Measurements from ENCODE around the gene SLC38A3.
A peak's percentile ranks its signal among the peaks of the same experiment; 100 is the strongest.
"Not testable (repeated sequence)": the region's sequence is repeated elsewhere in the genome, so short reads cannot be mapped to it uniquely, and the experiment has no call there.

Gene SLC38A3

GRCh38 chr3:50241163-50241562 lies 36.1 kb downstream of the SLC38A3 start:
- peak overlapping the region; percentile 55 for H3K4me3 Mint-ChIP-seq
- no peak for DNase-seq
- H3K9me3 Mint-ChIP-seq: no peaks in the 10 kb centered on the region
- CTCF ChIA-PET: interaction anchor here (0.8 to 4.4 kb wide), 4 partner anchors 13 to 46 kb away, joined by 3 to 24 read pairs (median 4); no protein-coding TSS in a partner anchor
- H3K36me3 Mint-ChIP-seq: peaks cover 49% of the 10 kb centered on the region
- peaks cover 80% of the 10 kb centered on the region for H3K4me1 Mint-ChIP-seq
- H3K27me3 Mint-ChIP-seq: no peaks in the 10 kb centered on the region
- peak overlapping the region; percentile 90 for H3K27ac Mint-ChIP-seq

- no peak for DNase-seq
- Mint-ChIP-seq H3K27me3 (no peaks in the 10 kb centered on the region), H3K4me3 (peak overlapping the region; percentile 62), H3K27ac (peak overlapping the region; percentile 90), H3K4me1 (peaks cover 87% of the 10 kb centered on the region), H3K36me3 (peaks cover 49% of the 10 kb centered on the region), H3K9me3 (no peaks in the 10 kb centered on the region)
- CTCF ChIA-PET: interaction anchor here (0.8 to 4.4 kb wide), 4 partner anchors 12 to 47 kb away, joined by 3 to 24 read pairs (median 4); no protein-coding TSS in a partner anchor
Measured at GRCh38 chr3:50241713-50242380, 36.8 kb downstream of the SLC38A3 start.

- Mint-ChIP-seq H3K36me3 (peaks cover 45% of the 10 kb centered on the region), H3K4me1 (peaks cover 92% of the 10 kb centered on the region), H3K27me3 (no peaks in the 10 kb centered on the region), H3K9me3 (no peaks in the 10 kb centered on the region), H3K27ac (peak overlapping the region; percentile 90), H3K4me3 (peak overlapping the region; percentile 62)
- CTCF ChIA-PET: interaction anchor here (1.2 to 4.4 kb wide), 3 partner anchors 14 to 17 kb away, joined by 3 to 24 read pairs (median 5); no protein-coding TSS in a partner anchor
- DNase-seq: peak; percentile 47
Measured at GRCh38 chr3:50242381-50242770, 37.3 kb downstream of the SLC38A3 start.

- CTCF ChIA-PET: interaction anchor here (0.7 to 4.4 kb wide), 6 partner anchors 9 to 48 kb away, joined by 3 to 24 read pairs (median 6); no protein-coding TSS in a partner anchor
Measured at GRCh38 chr3:50242851-50243542, 37.9 kb downstream of the SLC38A3 start.

GRCh38 chr3:50243543-50243895 lies 38.4 kb downstream of the SLC38A3 start:
- H3K27me3 Mint-ChIP-seq: no peaks in the 10 kb centered on the region
- peaks cover 38% of the 10 kb centered on the region for H3K36me3 Mint-ChIP-seq
- H3K9me3 Mint-ChIP-seq: no peaks in the 10 kb centered on the region
- peaks cover 91% of the 10 kb centered on the region for H3K4me1 Mint-ChIP-seq
- DNase-seq: no peak
- no peak overlapping the region for H3K4me3 Mint-ChIP-seq
- H3K27ac Mint-ChIP-seq: peak overlapping the region; percentile 85
- CTCF ChIA-PET: interaction anchor here (0.7 to 4.4 kb wide), 6 partner anchors 10 to 49 kb away, joined by 3 to 24 read pairs (median 6); no protein-coding TSS in a partner anchor

More at GRCh38 chr3:50242851-50243542, 37.9 kb downstream of the SLC38A3 start:
- Mint-ChIP-seq H3K27ac (peak overlapping the region; percentile 90), H3K9me3 (no peaks in the 10 kb centered on the region), H3K4me1 (peaks cover 93% of the 10 kb centered on the region), H3K36me3 (peaks cover 39% of the 10 kb centered on the region), H3K4me3 (peak overlapping the region; percentile 62), H3K27me3 (no peaks in the 10 kb centered on the region)
- DNase-seq: peak; percentile 47

- peak overlapping the region; percentile 73 for H3K4me3 Mint-ChIP-seq
- H3K36me3 Mint-ChIP-seq: peaks cover 27% of the 10 kb centered on the region
- CTCF ChIA-PET: interaction anchor here (2.7 to 4.4 kb wide), 4 partner anchors 9 to 53 kb away, joined by 9 to 50 read pairs (median 18); partner anchors contain the start of gene GNAI2
- H3K27me3 Mint-ChIP-seq, DNase-seq, H3K9me3 Mint-ChIP-seq: not testable (repeated sequence)
- H3K4me1 Mint-ChIP-seq: peaks cover 86% of the 10 kb centered on the region
- peak overlapping the region; percentile 93 for H3K27ac Mint-ChIP-seq
Measured at GRCh38 chr3:50244813-50245212, 39.7 kb downstream of the SLC38A3 start.

- H3K4me1 Mint-ChIP-seq: peaks cover 85% of the 10 kb centered on the region
- no peaks in the 10 kb centered on the region for H3K27me3 Mint-ChIP-seq
- H3K27ac Mint-ChIP-seq: peak overlapping the region; percentile 93
- no peaks in the 10 kb centered on the region for H3K9me3 Mint-ChIP-seq
- H3K4me3 Mint-ChIP-seq: peak overlapping the region; percentile 73
- peaks cover 26% of the 10 kb centered on the region for H3K36me3 Mint-ChIP-seq
- CTCF ChIA-PET: interaction anchor here (2.7 to 4.4 kb wide), 4 partner anchors 9 to 53 kb away, joined by 9 to 50 read pairs (median 18); partner anchors contain the start of gene GNAI2
- DNase-seq: no peak
Measured at GRCh38 chr3:50245251-50245745, 40.2 kb downstream of the SLC38A3 start.

- H3K4me3 Mint-ChIP-seq: peak overlapping the region; percentile 73
- peak; percentile 95 for DNase-seq
- peak overlapping the region; percentile 93 for H3K27ac Mint-ChIP-seq
- CTCF ChIA-PET: interaction anchor here (0.7 to 5.1 kb wide), 21 partner anchors 10 to 124 kb away, joined by 3 to 112 read pairs (median 6); partner anchors contain the start of genes GNAI2, LSMEM2 and SEMA3B
- no peaks in the 10 kb centered on the region for H3K27me3 Mint-ChIP-seq
- peaks cover 28% of the 10 kb centered on the region for H3K36me3 Mint-ChIP-seq
- peaks cover 81% of the 10 kb centered on the region for H3K4me1 Mint-ChIP-seq
- H3K9me3 Mint-ChIP-seq: no peaks in the 10 kb centered on the region
Measured at GRCh38 chr3:50245831-50246516, 40.9 kb downstream of the SLC38A3 start.

GRCh38 chr3:50246517-50246954 lies 41.5 kb downstream of the SLC38A3 start:
- Mint-ChIP-seq H3K4me1 (peaks cover 79% of the 10 kb centered on the region), H3K36me3 (peaks cover 29% of the 10 kb centered on the region), H3K4me3 (peak overlapping the region; percentile 73), H3K9me3 (no peaks in the 10 kb centered on the region), H3K27me3 (no peaks in the 10 kb centered on the region), H3K27ac (peak overlapping the region; percentile 93)
- CTCF ChIA-PET: interaction anchor here (0.7 to 5.1 kb wide), 21 partner anchors 9 to 124 kb away, joined by 3 to 112 read pairs (median 6); partner anchors contain the start of genes GNAI2, LSMEM2 and SEMA3B
- peak; percentile 90 for DNase-seq

GRCh38 chr3:50248387-50248786 lies 43.3 kb downstream of the SLC38A3 start:
- Mint-ChIP-seq H3K4me1 (peaks cover 61% of the 10 kb centered on the region), H3K27me3 (no peaks in the 10 kb centered on the region), H3K9me3 (no peaks in the 10 kb centered on the region), H3K36me3 (peaks cover 25% of the 10 kb centered on the region), H3K4me3 (no peak overlapping the region), H3K27ac (peak overlapping the region; percentile 74)
- no peak for DNase-seq
- CTCF ChIA-PET: interaction anchor here (0.6 to 5.1 kb wide), 6 partner anchors 9 to 54 kb away, joined by 3 to 112 read pairs (median 4); partner anchors contain the start of gene GNAI2

GRCh38 chr3:50249457-50249856 lies 44.4 kb downstream of the SLC38A3 start:
- H3K4me3 Mint-ChIP-seq: no peak overlapping the region
- no peaks in the 10 kb centered on the region for H3K27me3 Mint-ChIP-seq
- H3K27ac Mint-ChIP-seq: no peak overlapping the region
- no peak for DNase-seq
- no peaks in the 10 kb centered on the region for H3K9me3 Mint-ChIP-seq
- peaks cover 52% of the 10 kb centered on the region for H3K4me1 Mint-ChIP-seq
- peaks cover 32% of the 10 kb centered on the region for H3K36me3 Mint-ChIP-seq
- CTCF ChIA-PET: interaction anchor here (0.9 to 5.1 kb wide), 4 partner anchors 10 to 25 kb away, joined by 3 to 112 read pairs (median 4); partner anchors contain the start of gene GNAI2

- no peaks in the 10 kb centered on the region for H3K27me3 Mint-ChIP-seq
- CTCF ChIA-PET: interaction anchor here (0.9 to 5.1 kb wide), 5 partner anchors 9 to 24 kb away, joined by 3 to 112 read pairs (median 4); partner anchors contain the start of gene GNAI2
- H3K4me3 Mint-ChIP-seq: no peak overlapping the region
- peaks cover 41% of the 10 kb centered on the region for H3K4me1 Mint-ChIP-seq
- H3K9me3 Mint-ChIP-seq: no peaks in the 10 kb centered on the region
- no peak for DNase-seq
- peak overlapping the region; percentile 30 for H3K27ac Mint-ChIP-seq
- H3K36me3 Mint-ChIP-seq: peaks cover 32% of the 10 kb centered on the region
Measured at GRCh38 chr3:50250514-50250913, 45.4 kb downstream of the SLC38A3 start.

- CTCF ChIA-PET: no interaction called here
- H3K27ac Mint-ChIP-seq: no peak overlapping the region
Measured at GRCh38 chr3:50251220-50251619, 46.1 kb downstream of the SLC38A3 start.

More at GRCh38 chr3:50251220-50251619, 46.1 kb downstream of the SLC38A3 start:
- Mint-ChIP-seq H3K9me3 (no peaks in the 10 kb centered on the region), H3K4me3 (no peak overlapping the region), H3K4me1 (peaks cover 34% of the 10 kb centered on the region), H3K36me3 (peaks cover 34% of the 10 kb centered on the region), H3K27me3 (no peaks in the 10 kb centered on the region)
- DNase-seq: no peak

Measured in activated naive CD4-positive, alpha-beta T cell treated with anti-CD3 and anti-CD28 coated beads, Interleukin-2, amount 10 ng/mL, durations not matched to agents 7 days and 5 days (primary cell).